SK-N-SH treated with all-trans-retinoic acid at 6 μM for 48 hours (cell line): Measurements from ENCODE around the gene DHX40.
A peak's percentile ranks its signal among the peaks of the same experiment; 100 is the strongest.

Experiments
- ATAC-seq: fragments of 200-7000 bp; cut with Tn5 transposase; 3 replicates; pipeline ENCODE4 v1.9.1; 2020; ENCODE audit warnings: mild to moderate bottlenecking, moderate library complexity
- ARNTL ChIP-seq: fragments of 450-650 bp; formaldehyde crosslinking; IDR thresholded peaks from 2 replicates; pipeline ENCODE4 v1.5.0; 2020; ENCODE audit warnings: low read depth, mild to moderate bottlenecking, moderate library complexity, borderline replicate concordance
- BACH2 ChIP-seq: fragments of 250-450 bp; sonication (Bioruptor Pico); IDR thresholded peaks from 2 replicates; pipeline ENCODE4 v1.9.0; 2021; ENCODE audit warnings: mild to moderate bottlenecking, borderline replicate concordance
- CREB5 ChIP-seq: fragments of 250-450 bp; sonication (Bioruptor Pico); IDR thresholded peaks from 2 replicates; pipeline ENCODE4 v1.5.1; 2020; ENCODE audit warnings: low read depth, mild to moderate bottlenecking, moderate library complexity
- CSDC2 ChIP-seq: fragments of 250-450 bp; sonication (Bioruptor Pico); IDR thresholded peaks from 2 replicates; pipeline ENCODE4 v1.5.0; 2020; ENCODE audit warnings: mild to moderate bottlenecking, moderate library complexity
- ESRRG ChIP-seq: fragments of 250-450 bp; sonication (Bioruptor Pico); IDR thresholded peaks from 2 replicates; pipeline ENCODE4 v1.6.1; 2021; ENCODE audit warnings: mild to moderate bottlenecking
- GLIS3 ChIP-seq: fragments of 250-450 bp; sonication (Bioruptor Pico); IDR thresholded peaks from 2 replicates; pipeline ENCODE4 v1.5.0; 2020; ENCODE audit warnings: mild to moderate bottlenecking, moderate library complexity
- ISL1 ChIP-seq: fragments of 250-450 bp; sonication (Bioruptor Pico); IDR thresholded peaks from 2 replicates; pipeline ENCODE4 v2.1.2; 2022; ENCODE audit warnings: mild to moderate bottlenecking, moderate library complexity
- OSR1 ChIP-seq: fragments of 250-450 bp; sonication (Bioruptor Pico); IDR thresholded peaks from 2 replicates; pipeline ENCODE4 v1.8.0; 2022; ENCODE audit warnings: moderate library complexity, mild to moderate bottlenecking, inconsistent platforms
- PATZ1 ChIP-seq: fragments of 250-450 bp; sonication (Bioruptor Pico); IDR thresholded peaks from 2 replicates; pipeline ENCODE4 v1.8.0; 2020; ENCODE audit warnings: mild to moderate bottlenecking, moderate library complexity, borderline replicate concordance
- POU6F1 ChIP-seq: fragments of 250-450 bp; sonication (Bioruptor Pico); IDR thresholded peaks from 2 replicates; pipeline ENCODE4 v1.8.0; 2021; ENCODE audit warnings: low read depth, mild to moderate bottlenecking, moderate library complexity, borderline replicate concordance
- PPARA ChIP-seq: fragments of 250-450 bp; sonication (Bioruptor Pico); IDR thresholded peaks from 2 replicates; pipeline ENCODE4 v1.5.0; 2020; ENCODE audit warnings: mild to moderate bottlenecking, borderline replicate concordance
- RARB ChIP-seq: fragments of 250-450 bp; sonication (Bioruptor Pico); IDR thresholded peaks from 2 replicates; pipeline ENCODE4 v1.8.0; 2021; ENCODE audit warnings: mild to moderate bottlenecking, moderate library complexity
- SNAI2 ChIP-seq: fragments of 250-450 bp; sonication (Bioruptor Pico); IDR thresholded peaks from 2 replicates; pipeline ENCODE4 v1.5.0; 2020; ENCODE audit warnings: mild to moderate bottlenecking, moderate library complexity
- TOX ChIP-seq: fragments of 250-450 bp; sonication (Bioruptor Pico); IDR thresholded peaks from 2 replicates; pipeline ENCODE4 v1.8.0; 2021; ENCODE audit warnings: mild to moderate bottlenecking, moderate library complexity, borderline replicate concordance
- TSHZ2 ChIP-seq: fragments of 250-450 bp; sonication (Bioruptor Pico); IDR thresholded peaks from 2 replicates; pipeline ENCODE4 v1.5.0; 2020; ENCODE audit warnings: mild to moderate bottlenecking, moderate library complexity
- ZFP3 ChIP-seq: fragments of 250-450 bp; sonication (Bioruptor Pico); IDR thresholded peaks from 2 replicates; pipeline ENCODE4 v1.5.0; 2020; ENCODE audit warnings: mild to moderate bottlenecking, moderate library complexity
- ZFP30 ChIP-seq: fragments of 450-650 bp; formaldehyde crosslinking; IDR thresholded peaks from 2 replicates; pipeline ENCODE4 v1.5.0; 2022; ENCODE audit warnings: mild to moderate bottlenecking, moderate library complexity
- ZNF565 ChIP-seq: fragments of 450-650 bp; formaldehyde crosslinking; conservative IDR thresholded peaks from 2 replicates; pipeline ENCODE4 v1.5.0; 2020; ENCODE audit warnings: low read depth, mild to moderate bottlenecking, moderate library complexity
- ZNF70 ChIP-seq: fragments of 450-650 bp; formaldehyde crosslinking; IDR thresholded peaks from 2 replicates; pipeline ENCODE4 v1.5.0; 2020; ENCODE audit warnings: mild to moderate bottlenecking, moderate library complexity
- ZNF8 ChIP-seq: fragments of 450-650 bp; formaldehyde crosslinking; IDR thresholded peaks from 2 replicates; pipeline ENCODE4 v1.5.0; 2020; ENCODE audit warnings: mild to moderate bottlenecking, moderate library complexity
- TF ChIP-seq, protein P1 (sequence below): fragments of 250-450 bp; sonication (Bioruptor Pico); IDR thresholded peaks from 2 replicates; pipeline ENCODE4 v1.5.1; 2021; ENCODE audit warnings: mild to moderate bottlenecking, moderate library complexity

Gene DHX40

GRCh38 chr17:59620518-59621259, 55.3 kb downstream of the DHX40 start:
- TF ChIP-seq CSDC2 (no peak), CREB5 (no peak), GLIS3 (no peak), SNAI2 (CRISPR knock-in tag) (no peak), TSHZ2 (CRISPR knock-in tag) (no peak), OSR1 (CRISPR knock-in tag) (no peak), PPARA (CRISPR knock-in tag) (no peak), POU6F1 (CRISPR knock-in tag) (no peak), ZFP3 (CRISPR knock-in tag) (no peak), BACH2 (CRISPR knock-in tag) (no peak), ARNTL (no peak), ZNF70 (CRISPR knock-in tag) (no peak), ESRRG (CRISPR knock-in tag) (no peak), ZFP30 (no peak), TOX (CRISPR knock-in tag) (no peak), PATZ1 (CRISPR knock-in tag) (no peak), RARB (CRISPR knock-in tag) (no peak)
- ATAC-seq: peak; percentile 21

GRCh38 chr17:59621771-59622170, 56.4 kb downstream of the DHX40 start:
- no peak for ATAC-seq
- no peak for TF ChIP-seq ZNF8
- no peak; the same call in 1 of the 2 replicates for TF ChIP-seq OSR1 (CRISPR knock-in tag)
- TF ChIP-seq ISL1 (CRISPR knock-in tag): no peak
- no peak for TF ChIP-seq CREB5
- no peak for TF ChIP-seq ZFP3 (CRISPR knock-in tag)
- no peak for TF ChIP-seq TOX (CRISPR knock-in tag)
- TF ChIP-seq SNAI2 (CRISPR knock-in tag): no peak
- no peak for TF ChIP-seq TSHZ2 (CRISPR knock-in tag)
- TF ChIP-seq ESRRG (CRISPR knock-in tag): no peak
- no peak for TF ChIP-seq ZFP30
- TF ChIP-seq, protein P1, sequence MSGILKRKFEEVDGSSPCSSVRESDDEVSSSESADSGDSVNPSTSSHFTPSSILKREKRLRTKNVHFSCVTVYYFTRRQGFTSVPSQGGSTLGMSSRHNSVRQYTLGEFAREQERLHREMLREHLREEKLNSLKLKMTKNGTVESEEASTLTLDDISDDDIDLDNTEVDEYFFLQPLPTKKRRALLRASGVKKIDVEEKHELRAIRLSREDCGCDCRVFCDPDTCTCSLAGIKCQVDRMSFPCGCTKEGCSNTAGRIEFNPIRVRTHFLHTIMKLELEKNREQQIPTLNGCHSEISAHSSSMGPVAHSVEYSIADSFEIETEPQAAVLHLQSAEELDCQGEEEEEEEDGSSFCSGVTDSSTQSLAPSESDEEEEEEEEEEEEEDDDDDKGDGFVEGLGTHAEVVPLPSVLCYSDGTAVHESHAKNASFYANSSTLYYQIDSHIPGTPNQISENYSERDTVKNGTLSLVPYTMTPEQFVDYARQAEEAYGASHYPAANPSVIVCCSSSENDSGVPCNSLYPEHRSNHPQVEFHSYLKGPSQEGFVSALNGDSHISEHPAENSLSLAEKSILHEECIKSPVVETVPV (CRISPR knock-in tag): no peak
- TF ChIP-seq POU6F1 (CRISPR knock-in tag): no peak
- TF ChIP-seq ZNF565 (CRISPR knock-in tag): no peak
- TF ChIP-seq PATZ1 (CRISPR knock-in tag): no peak
